Measurements from ENCODE around the gene SPEM2.
A peak's percentile ranks its signal among the peaks of the same experiment; 100 is the strongest.
"Not testable (repeated sequence)": the region's sequence is repeated elsewhere in the genome, so short reads cannot be mapped to it uniquely, and the experiment has no call there.

Gene SPEM2

DNA sequence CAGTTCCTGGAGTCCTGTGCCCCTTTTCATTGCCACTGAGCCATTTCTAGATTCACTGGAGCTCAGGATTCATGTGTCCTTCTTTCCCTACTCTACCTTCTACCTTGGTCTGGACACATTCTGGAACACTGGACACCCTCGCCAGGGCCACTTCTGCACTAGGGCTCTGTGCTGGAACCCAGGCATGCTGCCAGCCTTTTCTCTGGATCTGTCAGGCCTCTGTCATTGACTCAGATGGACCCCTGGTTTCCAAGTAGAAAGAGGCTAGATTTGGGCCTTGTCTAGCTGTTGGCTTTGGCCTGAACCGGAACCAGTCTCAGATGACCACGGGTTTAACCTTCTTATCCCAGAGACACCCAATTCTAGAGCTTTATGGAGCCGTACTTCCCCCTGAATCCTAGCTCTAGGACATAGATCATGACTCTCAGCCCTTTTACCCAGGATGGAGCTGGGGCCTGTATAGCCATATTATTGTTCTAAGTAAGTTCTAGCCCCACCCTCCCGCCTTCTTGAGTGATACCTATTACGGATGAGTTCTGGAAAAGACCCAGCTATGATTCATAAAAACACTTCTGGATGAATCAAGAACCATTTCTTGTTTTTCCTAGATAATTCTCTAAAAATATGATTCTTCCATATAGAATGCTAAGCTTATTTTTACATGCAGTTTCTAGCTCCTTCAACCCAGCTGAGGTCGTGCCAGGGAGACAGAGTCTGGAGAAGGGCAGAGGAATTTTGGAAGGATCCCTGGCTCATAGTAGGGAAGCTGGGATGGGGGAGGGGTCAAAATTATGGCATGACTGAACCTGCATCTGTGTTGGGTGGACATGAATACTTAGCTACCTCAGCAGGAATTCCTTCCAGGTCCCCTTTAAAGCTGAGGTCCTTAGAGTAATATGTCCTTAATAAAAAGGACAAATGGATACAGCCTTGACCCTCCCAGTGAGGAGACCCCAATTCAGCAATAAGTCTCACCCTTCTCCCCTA is 18.4 kb downstream of the SPEM2 start:
- DNase-seq = no peak

DNA sequence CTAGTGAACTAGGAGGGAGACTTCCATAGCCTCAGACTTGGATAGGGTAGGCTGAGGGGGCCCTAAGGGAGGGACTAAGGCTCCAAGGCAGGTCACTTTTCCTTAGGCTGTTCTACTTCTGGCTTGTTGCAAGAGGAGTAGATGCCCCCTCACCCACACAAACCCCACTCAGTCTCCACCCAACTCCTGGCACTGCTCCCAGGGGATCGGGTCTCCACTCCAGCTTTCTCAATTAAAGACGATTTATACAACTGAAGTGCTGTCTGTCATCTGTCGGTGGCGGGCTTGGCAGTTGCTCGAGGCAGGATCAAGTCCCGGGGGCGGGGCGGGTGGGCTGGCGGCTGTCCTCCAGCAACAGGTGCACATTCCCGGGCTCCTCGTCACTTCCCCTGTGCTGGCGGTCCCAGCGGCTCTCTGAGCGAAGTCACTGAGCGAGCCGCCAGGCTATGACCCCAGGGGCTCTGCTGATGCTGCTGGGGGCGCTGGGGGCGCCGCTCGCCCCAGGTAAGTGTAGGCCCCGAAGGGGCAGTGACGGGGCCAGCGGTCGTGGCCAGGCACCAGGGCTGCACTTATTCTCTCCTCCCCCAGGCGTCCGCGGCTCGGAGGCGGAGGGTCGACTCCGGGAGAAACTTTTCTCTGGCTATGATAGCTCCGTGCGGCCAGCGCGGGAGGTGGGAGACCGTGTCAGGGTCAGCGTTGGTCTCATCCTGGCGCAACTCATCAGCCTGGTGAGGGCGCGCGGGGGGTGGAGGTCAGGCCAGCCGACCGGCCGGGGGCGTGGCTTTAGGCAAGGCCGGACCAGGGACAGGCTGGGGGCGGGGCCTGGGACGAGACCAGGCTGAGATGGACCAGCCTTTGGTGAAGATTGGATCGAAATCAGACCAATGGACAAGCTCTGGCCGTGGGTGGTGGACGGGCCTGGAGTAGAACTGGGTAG is 19.5 kb downstream of the SPEM2 start, which contains the start of gene CHRNB1:
CHRNB1 (plus strand) TSS at position 380 of the 937 bp plus-strand sequence; CDS start at position 447, 67 bp downstream.
- no peak for DNase-seq

DNA sequence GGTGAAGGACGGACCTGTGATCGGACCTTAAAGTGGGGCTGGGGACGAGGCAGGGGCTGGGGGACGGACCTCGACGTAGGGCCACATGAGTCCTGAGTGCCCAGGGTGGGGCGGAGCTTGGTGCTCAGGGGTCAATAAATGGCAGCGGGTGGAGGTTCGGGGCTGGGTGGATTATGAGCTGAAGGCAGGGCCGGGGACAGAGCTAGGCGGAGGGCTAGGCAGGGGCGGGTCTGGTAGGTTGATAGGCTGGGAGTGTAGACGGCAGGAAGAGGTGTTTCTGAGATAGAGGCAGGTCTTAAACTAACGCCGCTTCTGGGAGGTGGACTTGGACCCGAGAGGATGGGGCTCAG is 20.2 kb downstream of the SPEM2 start:
- peak; percentile 35 for DNase-seq

DNA sequence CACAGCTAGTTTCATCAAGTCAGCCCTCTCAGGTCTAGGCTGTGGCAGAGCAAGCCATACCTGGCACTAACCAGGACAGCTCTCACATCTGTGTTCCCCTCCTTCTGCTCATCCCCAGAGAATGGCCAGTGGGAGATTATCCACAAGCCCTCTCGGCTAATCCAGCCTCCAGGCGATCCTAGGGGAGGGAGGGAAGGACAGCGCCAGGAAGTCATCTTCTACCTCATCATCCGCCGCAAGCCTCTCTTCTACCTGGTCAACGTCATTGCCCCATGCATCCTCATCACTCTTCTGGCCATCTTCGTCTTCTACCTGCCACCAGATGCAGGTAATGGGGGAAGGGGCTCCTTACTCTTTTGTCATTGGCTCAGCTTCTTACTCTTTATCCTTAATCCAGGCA is 23.0 kb downstream of the SPEM2 start:
- DNase-seq = no peak

DNA sequence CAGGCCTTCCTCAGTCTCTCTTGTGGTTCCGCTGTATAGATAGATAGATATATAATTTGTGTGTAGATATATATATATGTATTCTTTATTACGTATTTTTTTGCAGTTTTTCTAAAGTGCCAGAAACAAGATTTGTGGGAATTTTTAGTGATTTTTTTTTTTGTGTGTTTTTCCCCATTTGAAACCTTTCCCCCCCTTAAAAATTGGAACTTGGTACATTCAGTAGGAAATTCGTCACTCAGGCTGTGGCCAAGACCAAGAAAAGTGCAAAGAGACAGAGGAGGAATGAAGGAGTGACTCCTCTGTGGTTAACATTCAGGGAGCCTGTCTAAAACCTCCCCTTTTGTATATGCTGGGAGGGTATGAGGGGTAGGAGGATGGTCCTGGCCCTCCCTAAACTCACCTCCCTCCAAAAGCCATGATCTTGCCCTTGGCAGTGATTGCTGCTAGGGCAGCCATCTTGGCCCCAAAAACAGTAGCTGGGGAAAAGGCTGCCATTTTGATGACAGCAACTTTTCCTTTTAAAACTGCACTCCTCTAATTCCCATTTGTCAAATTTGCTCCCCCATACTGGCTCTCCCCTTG is 34.6 kb downstream of the SPEM2 start:
- DNase-seq = no peak

DNA sequence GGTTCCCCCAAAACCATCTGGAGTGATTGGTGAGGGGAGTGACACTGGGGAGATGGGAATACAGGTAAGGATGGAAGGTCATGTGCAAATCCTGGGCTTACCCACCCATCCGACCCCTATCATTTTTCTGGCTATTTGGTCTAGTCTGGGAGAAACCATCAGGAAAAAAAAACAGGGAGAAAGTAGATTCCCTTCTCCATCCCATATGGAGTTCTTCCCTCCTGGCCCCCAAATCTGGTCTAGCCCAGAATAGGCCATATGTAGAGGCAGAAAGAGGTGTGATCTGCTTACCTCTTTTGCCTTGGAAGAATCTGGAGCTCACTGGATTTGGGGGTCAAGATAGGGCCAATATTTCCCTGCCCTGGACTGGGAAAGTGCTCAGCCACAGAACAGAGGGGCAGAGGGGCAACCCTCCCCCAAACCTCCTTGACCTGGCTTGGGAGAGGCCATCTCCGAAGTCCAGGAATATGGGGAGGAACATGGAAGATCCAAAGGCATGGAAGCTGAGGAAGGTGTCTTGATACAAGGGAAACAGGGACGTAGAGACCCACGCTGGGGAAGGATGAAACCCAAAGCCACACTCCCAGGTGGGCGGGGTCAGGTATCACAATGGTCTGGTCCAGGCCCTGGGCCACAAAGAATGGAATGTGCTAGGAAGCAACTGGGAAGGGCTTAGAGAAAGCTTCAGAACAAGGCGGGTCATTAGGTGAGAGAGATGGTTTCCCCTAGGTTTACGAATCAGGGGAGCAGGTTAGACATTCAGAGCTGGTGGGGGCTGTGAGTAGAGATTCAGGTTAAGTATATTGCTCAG is 35.6 kb downstream of the SPEM2 start:
- DNase-seq = no peak

DNA sequence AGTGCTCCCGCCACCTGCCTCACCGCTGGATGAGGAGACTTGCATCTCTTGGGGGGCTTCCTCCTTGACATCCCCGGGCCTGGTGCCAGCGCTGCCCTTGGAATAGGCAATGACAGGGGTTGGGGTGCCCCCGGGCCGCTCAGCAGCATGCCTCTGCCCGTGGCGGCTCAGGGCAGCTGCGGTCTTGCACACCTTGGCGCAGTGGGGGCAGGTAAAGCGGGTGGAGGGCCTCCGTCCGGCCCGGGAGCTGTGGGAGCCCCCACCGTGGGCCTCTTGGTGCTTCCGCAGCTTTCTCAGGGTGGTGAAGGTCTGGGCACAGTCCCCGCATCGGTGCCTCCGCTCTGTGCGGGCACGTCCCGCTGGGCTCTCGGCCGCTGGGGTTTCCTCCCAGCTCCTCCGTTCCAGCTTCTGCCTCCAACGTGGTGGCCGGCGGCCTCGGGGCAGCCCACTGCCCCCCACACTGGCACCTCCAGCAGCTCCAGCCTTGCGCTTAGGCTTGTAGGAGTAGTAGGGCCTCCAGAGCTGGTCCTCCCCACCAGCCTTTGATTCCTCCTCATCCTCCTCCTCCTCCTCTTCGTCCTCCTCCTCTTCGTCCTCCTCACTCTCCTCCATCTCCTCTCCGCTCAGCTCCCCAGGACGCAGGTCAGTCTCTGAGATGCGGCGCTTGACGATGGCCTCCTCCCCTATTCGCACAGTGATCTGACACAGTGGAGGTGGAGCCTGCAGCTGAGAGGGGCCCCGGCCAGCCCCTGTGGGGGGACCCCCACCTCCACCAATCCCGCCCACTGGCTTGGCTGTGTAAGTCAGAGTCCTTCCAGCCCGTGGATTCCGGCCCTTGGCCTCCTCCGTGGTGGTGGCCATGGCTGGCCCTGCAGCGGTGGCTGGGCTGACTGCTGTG is 37.3 kb downstream of the SPEM2 start:
- no peak for DNase-seq

DNA sequence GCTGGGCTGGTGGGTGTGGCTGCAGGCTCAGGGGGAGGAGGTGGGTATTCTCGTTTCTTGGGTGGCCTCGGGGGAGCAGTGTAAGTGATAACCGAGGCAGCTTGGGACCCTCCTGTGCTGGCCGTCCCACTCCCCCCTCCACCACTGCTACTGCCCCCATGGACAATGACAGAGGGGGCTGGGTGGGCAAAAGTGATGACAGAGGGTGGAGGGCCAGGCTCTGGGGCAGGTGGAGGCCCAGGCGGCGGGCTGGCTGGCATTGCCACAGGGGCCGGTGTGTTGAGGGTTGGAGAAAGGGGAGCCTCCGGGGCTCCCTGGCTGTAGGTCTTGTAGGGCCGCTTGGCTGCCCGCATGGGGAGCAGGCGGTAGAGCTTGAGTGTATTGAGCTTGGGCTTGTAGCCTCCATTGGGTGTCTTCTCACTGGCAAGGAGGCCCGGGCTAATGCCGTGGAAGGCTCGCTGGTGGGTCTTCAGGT is 38.0 kb downstream of the SPEM2 start:
- no peak for DNase-seq

DNA sequence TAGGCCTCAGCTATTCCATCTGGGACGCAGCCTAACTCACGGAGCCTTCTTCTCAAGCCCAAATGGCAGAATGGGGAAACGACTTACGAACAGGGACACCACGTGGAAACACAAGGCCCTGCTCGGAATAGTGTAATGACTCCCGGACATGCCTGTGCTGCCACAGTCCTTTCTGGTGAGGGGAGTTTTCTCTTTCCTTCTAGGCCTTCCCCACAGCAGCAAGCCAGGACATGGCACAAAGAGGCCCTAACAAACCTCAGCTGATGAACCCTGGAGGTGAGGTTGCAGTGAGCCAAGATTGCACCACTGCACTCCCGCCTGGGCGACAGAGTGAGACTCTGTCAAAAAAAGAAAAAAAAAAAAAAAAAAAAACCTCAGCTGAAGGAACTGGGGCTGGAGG is 38.7 kb downstream of the SPEM2 start:
- DNase-seq = no peak

DNA sequence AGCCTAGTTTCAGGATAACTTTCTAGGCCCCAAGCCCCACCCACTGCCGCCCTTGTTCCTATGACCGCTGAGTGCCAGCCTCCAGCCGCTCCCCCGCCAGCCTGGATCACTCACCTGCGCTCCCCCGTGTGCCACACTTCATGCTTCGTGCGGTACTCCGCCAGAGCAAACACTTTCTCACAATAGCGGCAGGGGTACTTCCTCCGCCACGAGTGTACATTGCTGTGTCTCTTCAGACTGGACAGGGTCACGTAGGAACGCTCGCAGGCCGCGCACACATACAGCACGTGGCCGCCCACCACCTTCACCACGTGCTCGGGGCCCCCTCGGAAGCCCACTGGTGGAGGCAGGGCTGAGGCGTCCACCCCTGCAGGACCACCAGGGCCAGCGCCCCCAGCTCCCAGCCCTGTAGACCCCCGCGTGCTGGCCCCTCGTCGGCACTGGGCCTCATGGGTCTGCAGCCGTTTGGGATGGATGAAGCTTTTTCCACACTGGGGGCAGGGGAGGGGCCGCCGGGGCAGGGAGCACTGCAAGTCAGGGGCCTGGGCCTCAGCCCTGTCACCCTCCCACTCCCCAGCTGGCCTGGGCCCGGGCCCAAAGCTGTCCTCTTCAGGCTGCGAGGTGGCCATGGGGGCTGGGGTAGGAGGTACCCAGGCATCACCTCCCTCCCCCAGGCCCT is 40.3 kb downstream of the SPEM2 start:
- DNase-seq = no peak

DNA sequence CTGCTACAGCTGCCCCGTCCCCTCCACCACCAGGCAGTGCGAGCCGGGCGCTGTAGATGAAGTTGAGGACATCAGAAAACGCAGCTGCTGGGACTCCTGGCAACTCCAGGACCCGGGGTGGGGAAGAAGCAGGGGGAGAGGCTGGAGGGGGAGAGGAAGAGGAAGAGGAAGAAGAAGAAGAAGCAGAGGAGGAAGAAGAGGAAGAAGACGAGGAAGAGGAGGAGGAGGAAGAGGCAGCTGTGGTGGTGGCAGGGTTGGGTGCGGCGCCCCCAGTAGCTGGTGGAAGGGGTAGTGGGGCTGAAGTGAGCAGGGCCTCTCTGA is 40.9 kb downstream of the SPEM2 start:
- no peak for DNase-seq

DNA sequence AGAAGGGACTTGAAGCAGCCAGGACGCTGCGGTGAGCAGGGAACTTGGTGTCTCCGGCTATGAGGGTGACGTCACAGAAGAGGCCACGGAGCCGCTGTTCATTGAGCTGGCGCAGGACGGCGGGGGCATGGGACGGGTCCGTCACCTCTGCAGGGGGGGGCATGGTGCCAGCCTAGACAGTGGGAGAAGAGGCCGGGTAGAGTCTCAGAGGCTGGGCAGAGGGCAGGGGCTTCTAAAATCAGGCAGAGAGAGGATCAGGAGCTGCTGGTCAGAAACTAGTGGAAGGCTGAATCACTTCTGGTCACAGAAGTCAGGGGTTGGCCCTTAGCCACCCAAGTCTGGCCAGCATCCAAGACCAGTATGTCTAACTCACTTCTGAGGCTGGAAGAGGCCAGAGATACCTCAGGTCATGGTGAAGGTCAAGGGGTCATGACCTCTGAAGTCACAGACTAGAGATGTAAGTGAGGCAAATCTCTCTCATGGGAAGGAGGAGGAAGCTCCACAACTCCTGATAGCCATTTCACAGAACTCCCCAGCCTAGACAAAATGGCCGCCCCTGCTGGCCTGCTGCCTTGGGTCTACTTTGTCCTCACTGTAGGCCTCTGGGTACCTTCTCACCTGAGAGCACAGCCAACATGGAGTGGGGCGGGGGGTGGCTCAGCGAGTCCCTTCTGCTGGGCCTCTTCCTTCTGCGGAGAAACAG is 41.4 kb downstream of the SPEM2 start:
- DNase-seq = no peak

DNA sequence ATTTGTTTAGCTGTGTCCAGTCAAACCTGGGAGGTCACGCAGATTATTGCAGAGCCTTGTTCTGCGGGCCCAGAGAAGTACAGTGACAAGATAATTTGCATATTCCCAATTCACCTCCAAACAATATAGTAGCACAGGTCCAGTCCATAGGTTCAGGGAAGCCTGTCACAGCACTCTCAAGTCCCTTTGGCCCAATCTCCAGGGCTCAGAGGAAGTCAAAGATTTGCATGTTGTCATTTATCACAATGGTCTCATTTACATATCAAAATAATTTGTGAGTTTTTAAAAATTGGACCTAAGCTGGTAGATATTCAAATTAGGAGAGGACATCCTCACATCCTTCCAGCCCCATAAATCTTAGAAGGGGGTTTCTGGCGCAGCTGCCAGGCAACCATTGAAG is 42.1 kb downstream of the SPEM2 start:
- no peak for DNase-seq

DNA sequence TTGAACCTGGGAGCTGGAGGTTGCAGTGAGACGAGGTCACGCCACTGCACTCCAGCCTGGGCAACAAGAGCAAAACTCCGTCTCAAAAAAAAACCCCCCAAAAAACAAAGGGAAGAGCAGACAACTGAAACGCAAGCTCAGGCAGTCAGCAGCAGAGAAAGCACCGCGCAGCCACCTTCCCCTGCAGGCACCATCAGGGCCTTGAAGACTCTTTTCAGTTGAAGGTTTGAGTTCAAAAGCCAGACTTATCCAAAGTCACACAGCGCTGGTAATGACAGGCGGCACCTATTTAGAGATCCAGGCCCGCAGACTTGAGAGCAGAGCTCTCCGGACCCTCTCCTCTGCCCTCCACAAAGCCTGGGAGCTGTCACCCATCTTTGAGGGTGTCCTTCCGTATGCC is 42.9 kb downstream of the SPEM2 start:
- DNase-seq = no peak

DNA sequence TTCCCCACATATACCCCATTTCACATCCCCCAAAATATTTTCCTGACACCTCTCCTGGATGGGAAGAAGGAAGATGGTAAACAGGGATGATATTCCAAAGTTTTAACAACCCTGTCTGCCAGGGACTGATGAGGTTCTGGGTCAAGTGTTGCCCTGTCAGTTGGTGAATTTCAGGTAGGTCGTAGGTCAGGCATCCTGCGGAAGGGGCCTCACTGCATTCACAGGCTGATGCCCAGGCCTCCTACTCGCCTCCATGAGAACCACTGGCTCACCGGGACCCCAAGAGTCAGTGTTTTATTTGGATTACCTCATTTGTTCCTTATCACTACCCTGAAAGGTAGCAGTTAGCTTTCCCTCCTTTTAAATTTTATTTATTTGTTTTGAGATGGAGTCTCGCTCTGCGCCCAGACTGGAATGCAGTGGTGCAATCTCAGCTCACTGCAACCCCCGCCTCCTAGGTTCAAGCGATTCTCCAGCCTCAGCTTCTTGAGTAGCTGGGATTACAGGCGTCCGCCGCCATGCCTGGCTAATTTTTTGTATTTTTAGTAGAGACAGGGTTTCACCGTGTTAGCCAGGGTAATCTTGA is 43.5 kb downstream of the SPEM2 start:
- DNase-seq = no peak

DNA sequence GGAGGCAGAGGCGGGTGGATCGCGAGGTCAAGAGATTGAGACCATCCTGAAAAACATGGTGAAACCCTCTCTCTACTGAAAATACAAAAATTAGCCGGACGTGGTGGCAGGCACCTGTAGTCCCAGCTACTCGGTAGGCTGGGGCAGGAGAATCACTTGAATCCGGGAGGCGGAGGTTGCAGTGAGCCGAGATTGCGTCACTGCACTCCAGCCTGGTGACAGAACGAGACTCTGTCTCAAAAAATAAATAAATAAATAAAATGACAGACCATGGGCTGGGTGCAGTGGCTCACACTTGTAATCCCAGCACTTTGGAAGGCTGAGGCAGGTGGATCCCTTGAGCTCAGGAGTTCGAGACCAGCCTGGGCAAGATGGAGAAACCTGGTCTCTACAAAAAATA is 44.4 kb downstream of the SPEM2 start:
- not testable (repeated sequence) for DNase-seq

DNA sequence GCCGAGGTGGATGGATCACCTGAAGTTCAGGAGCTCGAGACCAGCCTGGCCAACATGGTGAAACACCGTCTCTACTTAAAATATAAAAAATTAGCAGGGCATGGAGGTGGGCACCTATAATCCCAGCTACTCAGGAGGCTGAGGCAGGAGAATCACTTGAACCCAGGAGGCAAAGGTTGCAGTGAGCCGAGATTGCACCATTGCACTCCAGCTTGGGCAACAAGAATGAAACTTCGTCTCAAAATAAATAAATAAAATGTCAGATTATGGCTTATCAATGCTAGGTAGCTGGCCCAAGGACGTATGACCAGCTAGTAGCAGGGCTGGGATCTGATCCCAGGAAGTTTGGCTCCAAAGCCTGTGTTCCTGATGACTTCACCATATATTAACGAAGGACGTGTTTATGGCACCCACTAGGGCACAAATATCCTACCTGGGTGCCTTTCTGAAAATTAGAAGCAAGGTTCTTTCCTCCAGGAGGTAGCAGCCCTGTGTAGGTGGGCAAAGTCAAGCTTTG is 45.1 kb downstream of the SPEM2 start:
- not testable (repeated sequence) for DNase-seq

DNA sequence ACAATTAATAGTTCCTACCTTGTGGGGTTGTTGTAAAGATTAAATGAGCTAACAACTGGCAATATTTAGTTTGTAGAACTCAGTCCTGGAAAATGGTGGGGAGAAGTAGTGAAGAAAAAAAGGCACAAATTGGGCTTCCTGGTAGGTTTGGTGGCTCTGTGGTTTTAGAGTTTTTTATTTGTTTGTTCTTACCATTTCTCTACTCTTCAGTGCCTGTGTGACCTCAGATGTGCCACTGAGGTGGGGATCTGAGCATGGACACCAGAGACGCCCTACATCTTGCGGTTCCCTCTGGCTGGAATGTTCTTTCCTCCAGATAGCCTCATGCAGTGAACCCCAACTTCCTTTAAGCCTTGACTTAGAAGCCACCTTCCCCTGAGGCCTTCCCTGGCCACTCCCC is 46.3 kb downstream of the SPEM2 start:
- DNase-seq = no peak

DNA sequence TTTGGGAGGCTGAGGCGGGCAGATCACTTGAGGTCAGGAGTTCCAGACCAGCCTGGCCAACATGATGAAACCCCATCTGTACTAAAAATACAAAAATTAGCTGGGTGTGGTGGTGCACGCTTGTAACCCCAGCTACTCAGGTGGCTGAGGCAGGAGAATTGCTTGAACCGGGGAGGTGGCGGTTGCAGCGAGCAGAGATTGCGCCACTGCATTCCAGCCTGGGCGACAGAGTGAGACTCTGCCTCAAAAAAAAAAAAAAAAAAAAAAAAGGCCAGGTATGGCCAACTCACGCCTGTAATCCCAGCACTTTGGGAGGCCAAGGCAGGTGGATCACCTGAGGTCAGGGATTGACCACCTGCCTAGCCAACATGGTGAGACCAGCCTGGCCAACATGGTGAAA is 49.4 kb downstream of the SPEM2 start:
- not testable (repeated sequence) for DNase-seq
